ENCODE data around the gene UBE2V1.
"Not testable (repeated sequence)": the region's sequence is repeated elsewhere in the genome, so short reads cannot be mapped to it uniquely, and the experiment has no call there.

UBE2V1 gene

GRCh38 chr20:50066161-50066834, 46.7 kb downstream of the UBE2V1 start:
- ChIA-PET CTCF (interaction anchor here (13.1 kb wide), 1 partner anchor 85 kb away, joined by 416 read pairs; the partner anchor contains the start of gene SNAI1), POLR2A (ENCODE audit: low non-redundant PET) (interaction anchor here (0.6 kb wide), 1 partner anchor 10 kb away, joined by 3 read pairs; no protein-coding TSS in a partner anchor)
- H3K27ac ChIP-seq = no peak overlapping the region
- no peak for TF ChIP-seq CTCF (conservative IDR thresholded peaks at IDR 0.05; ENCODE audit: low read depth)
- no peak for DNase-seq (ENCODE audit: low spot score)

DNA sequence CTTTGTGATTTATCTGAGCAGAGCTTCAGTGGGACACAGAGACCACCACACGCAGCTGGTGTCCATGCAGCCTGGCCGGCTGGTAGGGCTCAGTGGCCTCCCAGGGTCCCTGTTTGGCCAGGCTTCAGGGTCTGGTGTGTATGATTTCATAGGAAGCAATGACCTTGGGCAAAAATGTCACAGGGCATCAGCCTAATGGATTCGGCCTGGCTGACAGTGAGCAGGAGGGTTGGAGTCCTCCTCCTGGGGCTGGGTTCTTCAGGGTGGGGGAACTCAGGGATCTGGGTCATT, 47.7 kb downstream of the UBE2V1 start:
- ChIA-PET CTCF (interaction anchor here (0.6 to 13.1 kb wide), 3 partner anchors 67 to 87 kb away, joined by 3 to 416 read pairs (median 4); partner anchors contain the start of gene SNAI1), POLR2A (ENCODE audit: low non-redundant PET) (interaction anchor here (0.6 kb wide), 1 partner anchor 45 kb away, joined by 5 read pairs; no protein-coding TSS in a partner anchor)
- no peak overlapping the region for H3K27ac ChIP-seq
- no peak for DNase-seq (ENCODE audit: low spot score)
- TF ChIP-seq CTCF (conservative IDR thresholded peaks at IDR 0.05; ENCODE audit: low read depth) = no peak

- CTCF ChIA-PET = interaction anchor here (0.6 to 0.8 kb wide), 2 partner anchors 612 to 1663 kb away, joined by 3 read pairs; no protein-coding TSS in a partner anchor
- H3K27ac ChIP-seq; POLR2A ChIA-PET (ENCODE audit: low non-redundant PET); DNase-seq (ENCODE audit: low spot score): not testable (repeated sequence)
Observed at GRCh38 chr20:50063763-50064162, 49.2 kb downstream of the UBE2V1 start.

DNA sequence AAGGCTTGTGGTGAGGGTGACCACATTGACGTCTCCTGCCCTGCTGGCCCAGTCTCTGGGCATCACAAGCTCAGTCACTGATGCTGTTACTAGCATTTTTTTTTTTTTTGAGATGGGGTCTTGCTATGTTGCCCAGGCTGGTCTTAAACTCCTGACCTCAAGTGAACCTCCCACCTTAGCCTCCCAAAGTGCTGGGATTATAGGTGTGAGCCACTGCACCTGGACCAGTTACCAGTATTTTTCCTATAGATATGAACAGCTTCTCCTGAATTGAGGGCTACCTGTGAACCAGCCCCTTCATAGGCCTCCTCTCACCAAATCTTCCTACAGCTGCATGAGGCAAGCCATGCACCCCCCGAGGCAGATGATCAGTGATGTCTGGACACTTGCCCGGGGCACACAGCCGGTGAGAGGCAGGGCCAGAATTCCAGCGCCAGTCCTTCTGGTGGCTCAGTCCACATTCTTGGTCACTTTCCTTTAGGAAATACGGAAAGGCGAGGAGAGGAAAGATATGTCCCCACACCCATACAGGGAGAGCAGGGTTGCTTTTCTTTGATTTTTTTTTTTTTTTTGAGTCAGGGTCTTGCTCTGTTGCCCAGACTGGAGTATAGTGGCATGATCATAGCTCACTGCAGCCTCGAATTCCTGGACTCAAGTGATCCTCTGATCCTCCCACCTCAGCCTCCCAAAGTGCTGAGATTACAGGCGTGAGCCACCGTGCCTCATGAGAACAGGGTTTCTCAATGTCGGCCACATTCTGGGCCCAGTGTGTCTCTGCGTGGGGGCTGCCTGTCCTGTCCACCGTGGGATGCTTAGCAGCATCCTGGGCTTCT, 50.7 kb downstream of the UBE2V1 start:
- CTCF ChIA-PET = interaction anchor here (0.5 to 3.9 kb wide), 4 partner anchors 9 to 572 kb away, joined by 4 to 36 read pairs (median 18); no protein-coding TSS in a partner anchor
- no peak overlapping the region for H3K27ac ChIP-seq
- no peak for TF ChIP-seq CTCF (conservative IDR thresholded peaks at IDR 0.05; ENCODE audit: low read depth)
- POLR2A ChIA-PET (ENCODE audit: low non-redundant PET) = no interaction called here
- no peak for DNase-seq (ENCODE audit: low spot score)

DNA sequence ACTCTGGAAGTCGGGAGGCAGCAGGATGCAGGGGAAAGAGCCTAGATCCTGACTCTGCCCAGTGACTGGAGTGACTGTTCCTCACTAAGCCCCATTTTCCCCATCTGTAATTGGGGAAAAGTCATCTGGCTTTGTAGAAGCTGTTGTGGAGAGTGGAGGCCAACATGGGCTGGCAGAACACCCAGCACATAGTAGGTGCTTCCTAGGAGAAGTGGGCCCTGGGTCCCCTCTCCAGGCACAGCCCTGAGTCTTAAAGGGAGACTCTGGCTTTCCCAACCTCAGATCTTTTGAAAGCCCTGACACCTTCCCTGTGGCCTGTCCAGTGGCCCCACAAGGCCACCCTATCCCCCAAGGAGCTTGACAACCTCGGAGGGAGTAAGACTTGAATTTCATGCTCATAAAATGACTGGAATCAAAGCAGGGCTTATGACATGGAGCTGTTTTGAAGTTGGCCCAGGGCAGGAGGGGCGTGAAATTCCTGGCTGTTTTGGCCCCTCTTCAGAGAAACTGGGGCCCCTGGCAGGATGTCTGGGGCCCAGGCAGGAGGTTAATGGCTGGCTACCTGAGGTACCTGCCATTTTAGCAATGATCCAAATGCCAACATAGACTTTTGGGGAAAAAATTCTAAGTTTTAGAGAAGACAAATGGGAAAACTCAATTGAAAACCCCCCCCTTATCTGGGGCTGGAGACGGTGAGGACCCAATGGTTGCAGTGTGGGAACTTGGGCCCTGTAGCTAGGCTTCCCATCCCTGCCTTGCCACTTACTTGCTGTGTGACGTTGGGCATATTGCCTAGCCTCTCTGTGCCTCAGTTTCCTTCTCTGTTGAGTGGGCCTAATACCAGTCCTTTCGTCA, 51.6 kb downstream of the UBE2V1 start:
- no peak for DNase-seq (ENCODE audit: low spot score)
- no peak for TF ChIP-seq CTCF (conservative IDR thresholded peaks at IDR 0.05; ENCODE audit: low read depth)
- ChIA-PET POLR2A (ENCODE audit: low non-redundant PET) (no interaction called here), CTCF (interaction anchor here (0.6 to 3.9 kb wide), 3 partner anchors 9 to 514 kb away, joined by 3 to 36 read pairs (median 32); no protein-coding TSS in a partner anchor)
- no peak overlapping the region for H3K27ac ChIP-seq

- no peak for TF ChIP-seq CTCF (conservative IDR thresholded peaks at IDR 0.05; ENCODE audit: low read depth)
- H3K27ac ChIP-seq = no peak overlapping the region
- no peak for DNase-seq (ENCODE audit: low spot score)
- CTCF ChIA-PET = interaction anchor here (0.6 to 1.1 kb wide), 5 partner anchors 12 to 433 kb away, joined by 3 to 4 read pairs (median 4); no protein-coding TSS in a partner anchor
- POLR2A ChIA-PET (ENCODE audit: low non-redundant PET) = interaction anchor here (0.6 kb wide), 1 partner anchor 94 kb away, joined by 11 read pairs; no protein-coding TSS in a partner anchor
Observed at GRCh38 chr20:50058662-50059402, 54.1 kb downstream of the UBE2V1 start.
